Measurements from ENCODE around the gene GLIS1.

DNA sequence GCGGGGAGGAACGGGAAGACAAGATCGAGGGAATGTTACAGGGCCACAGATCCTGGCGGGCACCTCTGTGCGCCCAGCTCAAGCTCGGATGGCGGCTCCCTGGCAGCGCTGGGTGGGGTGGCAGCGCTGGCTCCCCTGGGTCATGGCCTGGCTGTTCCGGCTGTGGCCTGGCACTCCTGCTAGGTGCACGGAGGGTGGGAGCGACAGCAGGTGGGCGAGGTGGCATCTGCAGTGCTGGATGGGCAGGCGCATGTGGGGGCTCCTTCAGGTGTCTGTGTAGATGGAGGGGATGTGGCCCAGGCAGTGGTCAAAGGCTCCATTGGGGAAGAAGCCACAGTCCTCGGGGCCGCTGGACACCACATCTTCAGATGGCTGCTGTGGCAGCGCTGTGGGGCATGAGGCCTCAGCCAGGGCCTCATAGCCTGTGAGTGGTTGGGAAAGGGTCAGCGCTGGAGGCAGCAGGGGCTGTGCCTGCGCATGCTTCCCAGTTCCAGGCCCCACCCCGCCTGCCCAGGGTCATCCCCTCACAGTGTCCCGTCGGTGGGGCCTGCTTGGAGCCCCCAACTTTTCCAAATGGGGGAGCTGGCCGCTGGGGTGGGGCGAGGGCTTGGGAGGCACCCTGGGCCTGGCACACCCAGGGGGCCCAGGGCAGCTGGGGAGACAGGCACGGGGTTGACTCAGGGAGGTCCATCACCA is 232.5 kb downstream of the GLIS1 start:
- TF ChIP-seq NFRKB (IDR thresholded peaks at IDR 0.05) (no peak), SP1 (IDR thresholded peaks at IDR 0.05) (no peak), TARDBP (IDR thresholded peaks at IDR 0.05) (no peak), ZNF384 (IDR thresholded peaks at IDR 0.05) (no peak), ELF4 (IDR thresholded peaks at IDR 0.05) (no peak), SUZ12 (IDR thresholded peaks at IDR 0.05) (no peak), ARNT (IDR thresholded peaks at IDR 0.05) (no peak), FOXA1 (IDR thresholded peaks at IDR 0.05) (no peak), L3MBTL2 (conservative IDR thresholded peaks at IDR 0.05) (no peak)
- TF ChIP-seq, protein P1, sequence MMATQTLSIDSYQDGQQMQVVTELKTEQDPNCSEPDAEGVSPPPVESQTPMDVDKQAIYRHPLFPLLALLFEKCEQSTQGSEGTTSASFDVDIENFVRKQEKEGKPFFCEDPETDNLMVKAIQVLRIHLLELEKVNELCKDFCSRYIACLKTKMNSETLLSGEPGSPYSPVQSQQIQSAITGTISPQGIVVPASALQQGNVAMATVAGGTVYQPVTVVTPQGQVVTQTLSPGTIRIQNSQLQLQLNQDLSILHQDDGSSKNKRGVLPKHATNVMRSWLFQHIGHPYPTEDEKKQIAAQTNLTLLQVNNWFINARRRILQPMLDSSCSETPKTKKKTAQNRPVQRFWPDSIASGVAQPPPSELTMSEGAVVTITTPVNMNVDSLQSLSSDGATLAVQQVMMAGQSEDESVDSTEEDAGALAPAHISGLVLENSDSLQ (IDR thresholded peaks at IDR 0.05) = no peak
